Measurements from ENCODE around the gene TMEM163. TPM values are rescaled to one million over a fixed set of nuclear protein-coding genes. Genes with fewer than 3 reads are reported as not detected.

TMEM163 gene
- total and polyA plus RNA-seq, 2 of the 13 experiments (the other 11 are each of a cell fraction or from before 2014, with no cell fraction given) = 0.05 TPM; not detected in 1

GRCh38 chr2:134460583-134460998, 258.2 kb downstream of the TMEM163 start (continued):
- TF ChIP-seq NR2F6 (IDR thresholded peaks at IDR 0.05) = no peak
- peak; percentile 61; the same call in 1 of the 2 replicates for TF ChIP-seq NR2F6 (CRISPR knock-in tag; IDR thresholded peaks at IDR 0.05)
- 0 out of 2 replicates have a peak, but pooled peaks have one; percentile 52 for TF ChIP-seq ZNF34 (CRISPR knock-in tag; IDR thresholded peaks at IDR 0.05; ENCODE audit: borderline replicate concordance)
- no peak for TF ChIP-seq TFE3 (CRISPR knock-in tag; IDR thresholded peaks at IDR 0.05)
- peak; percentile 47; the same call in 1 of the 2 replicates for TF ChIP-seq REPIN1 (CRISPR knock-in tag; IDR thresholded peaks at IDR 0.05; ENCODE audit: borderline replicate concordance, low read depth)
- 0 out of 2 replicates have a peak, but pooled peaks have one; percentile 21 for TF ChIP-seq ZBTB38 (CRISPR knock-in tag; IDR thresholded peaks at IDR 0.05)
- TF ChIP-seq ELF3 (CRISPR knock-in tag; IDR thresholded peaks at IDR 0.05) = peak; percentile 46
- peak; percentile 54 for TF ChIP-seq ZNF574 (CRISPR knock-in tag; IDR thresholded peaks at IDR 0.05)
- TF ChIP-seq SALL1 (CRISPR knock-in tag; IDR thresholded peaks at IDR 0.05) = peak; percentile 56; the same call in 1 of the 2 replicates
- peak; percentile 15; the same call in 1 of the 2 replicates for TF ChIP-seq ZNF605 (CRISPR knock-in tag; IDR thresholded peaks at IDR 0.05)
- peak; percentile 69; the same call in 1 of the 2 replicates for TF ChIP-seq LBX2 (CRISPR knock-in tag; IDR thresholded peaks at IDR 0.05; ENCODE audit: borderline replicate concordance)
- 0 out of 2 replicates have a peak, but pooled peaks have one; percentile 12 for TF ChIP-seq ZNF12 (CRISPR knock-in tag; IDR thresholded peaks at IDR 0.05)
- TF ChIP-seq ZFP91 (CRISPR knock-in tag; IDR thresholded peaks at IDR 0.05; ENCODE audit: borderline replicate concordance) = peak; percentile 57; the same call in 1 of the 2 replicates
- TF ChIP-seq PHF8 (CRISPR knock-in tag; IDR thresholded peaks at IDR 0.05) = no peak
- TF ChIP-seq ZNF230 (CRISPR knock-in tag; IDR thresholded peaks at IDR 0.05) = 0 out of 2 replicates have a peak, but pooled peaks have one; percentile 36

All from HepG2 (cell line).